ENCODE data around the gene CYP4F22. TPM values are rescaled to one million over a fixed set of nuclear protein-coding genes. Genes with fewer than 3 reads are reported as not detected.
"Not testable (repeated sequence)": the region's sequence is repeated elsewhere in the genome, so short reads cannot be mapped to it uniquely, and the experiment has no call there.

CYP4F22 gene
- total RNA-seq, 1 donor = not detected

DNA sequence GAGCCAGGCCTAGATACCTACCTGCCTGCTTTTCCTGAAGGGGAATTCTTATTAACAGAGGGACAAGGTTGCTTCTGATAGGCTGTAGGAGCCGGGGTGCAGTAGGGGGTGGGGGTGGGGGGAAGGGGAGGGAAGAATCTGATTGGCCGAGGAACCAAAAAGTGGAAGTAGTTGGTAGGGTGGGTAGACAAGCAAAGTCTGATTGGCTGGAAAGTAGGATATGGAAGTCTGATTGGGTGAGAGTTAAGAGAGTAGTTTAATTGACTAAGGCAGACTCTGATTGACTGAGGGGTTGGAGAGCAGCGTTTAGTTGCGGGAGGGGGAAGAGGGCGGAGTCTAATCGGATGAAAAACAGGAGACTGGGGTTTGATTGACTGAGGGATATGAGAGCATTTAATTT is 9.4 kb upstream of the CYP4F22 start:
- TF ChIP-seq, protein P1, sequence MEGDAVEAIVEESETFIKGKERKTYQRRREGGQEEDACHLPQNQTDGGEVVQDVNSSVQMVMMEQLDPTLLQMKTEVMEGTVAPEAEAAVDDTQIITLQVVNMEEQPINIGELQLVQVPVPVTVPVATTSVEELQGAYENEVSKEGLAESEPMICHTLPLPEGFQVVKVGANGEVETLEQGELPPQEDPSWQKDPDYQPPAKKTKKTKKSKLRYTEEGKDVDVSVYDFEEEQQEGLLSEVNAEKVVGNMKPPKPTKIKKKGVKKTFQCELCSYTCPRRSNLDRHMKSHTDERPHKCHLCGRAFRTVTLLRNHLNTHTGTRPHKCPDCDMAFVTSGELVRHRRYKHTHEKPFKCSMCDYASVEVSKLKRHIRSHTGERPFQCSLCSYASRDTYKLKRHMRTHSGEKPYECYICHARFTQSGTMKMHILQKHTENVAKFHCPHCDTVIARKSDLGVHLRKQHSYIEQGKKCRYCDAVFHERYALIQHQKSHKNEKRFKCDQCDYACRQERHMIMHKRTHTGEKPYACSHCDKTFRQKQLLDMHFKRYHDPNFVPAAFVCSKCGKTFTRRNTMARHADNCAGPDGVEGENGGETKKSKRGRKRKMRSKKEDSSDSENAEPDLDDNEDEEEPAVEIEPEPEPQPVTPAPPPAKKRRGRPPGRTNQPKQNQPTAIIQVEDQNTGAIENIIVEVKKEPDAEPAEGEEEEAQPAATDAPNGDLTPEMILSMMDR (IDR thresholded peaks at IDR 0.05; ENCODE audit: insufficient read depth, low read length) = no peak
- no peak for DNase-seq (ENCODE audit: low read depth)
- H3K4me3 ChIP-seq (ENCODE audit: low read depth, low read length) = no peak overlapping the region

DNA sequence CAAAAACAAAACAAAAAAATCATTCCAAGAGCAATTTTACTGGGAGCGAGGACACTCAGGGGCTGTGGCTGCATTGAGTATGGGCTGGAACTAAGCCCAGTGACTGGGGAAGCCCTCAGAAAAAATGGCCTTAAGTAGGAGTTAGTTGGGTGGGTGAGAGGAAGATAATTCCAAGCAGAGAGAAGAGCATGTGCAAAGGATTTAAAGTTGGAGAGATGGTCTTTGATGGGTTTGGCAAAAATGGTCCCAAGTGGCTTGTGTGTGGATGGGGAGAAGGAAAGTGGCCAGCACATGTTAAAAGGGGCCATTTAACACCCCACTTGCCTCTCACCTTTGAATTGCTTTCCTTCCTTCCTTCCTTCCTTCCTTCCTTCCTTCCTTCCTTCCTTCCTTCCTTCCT is 6.7 kb upstream of the CYP4F22 start:
- H3K4me3 ChIP-seq (ENCODE audit: low read depth, low read length) = no peak overlapping the region

DNA sequence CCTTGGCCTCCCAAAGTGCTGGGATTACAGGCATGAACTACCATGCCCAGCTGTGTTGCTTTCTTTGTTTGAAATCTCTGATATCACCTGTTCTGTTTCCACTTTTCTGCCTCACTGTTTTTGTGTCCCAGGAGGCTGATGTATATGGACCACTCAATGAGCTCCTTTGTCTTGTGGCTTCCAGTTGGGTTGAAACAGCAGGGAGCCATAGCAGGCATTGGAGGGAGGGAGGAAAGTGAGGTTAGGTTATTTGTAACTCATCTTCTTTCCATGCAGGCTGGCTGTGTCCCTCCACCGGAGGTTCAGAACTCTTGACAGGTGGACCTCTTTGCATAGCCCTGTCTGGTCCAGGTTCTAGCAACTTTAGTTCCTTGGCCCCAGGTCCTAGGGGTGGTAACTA is 6.1 kb upstream of the CYP4F22 start:
- H3K4me3 ChIP-seq (ENCODE audit: low read depth, low read length) = no peak overlapping the region
- TF ChIP-seq, protein P1 (IDR thresholded peaks at IDR 0.05; ENCODE audit: insufficient read depth, low read length) = no peak
- DNase-seq (ENCODE audit: low read depth) = no peak

More for the DNA sequence above, 6.7 kb upstream of the CYP4F22 start:
- TF ChIP-seq, protein P1 (IDR thresholded peaks at IDR 0.05; ENCODE audit: insufficient read depth, low read length) = no peak
- no peak for DNase-seq (ENCODE audit: low read depth)

DNA sequence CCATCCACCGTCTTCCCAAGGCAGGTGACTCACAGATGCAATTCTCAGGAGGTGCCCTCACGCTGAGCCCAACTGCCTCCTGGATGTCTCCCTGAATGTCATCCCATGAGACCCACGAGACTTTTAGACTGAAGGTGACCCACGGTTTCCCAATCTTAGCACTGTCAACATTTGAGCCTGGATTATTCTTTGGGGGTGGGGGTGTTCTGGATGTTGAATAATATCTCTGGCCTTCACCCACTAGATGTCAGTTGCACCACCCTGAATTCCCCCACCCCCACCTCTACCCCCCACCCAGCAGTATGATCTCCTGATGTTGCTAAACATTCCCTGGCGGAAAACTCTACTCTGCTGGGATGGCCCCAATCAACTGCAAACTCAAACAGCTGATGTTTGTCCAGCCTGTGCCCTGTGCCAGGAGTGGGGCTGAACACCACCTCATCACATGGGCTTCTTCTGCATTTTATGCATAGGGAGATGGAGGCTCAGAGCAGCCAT is 2.2 kb upstream of the CYP4F22 start:
- TF ChIP-seq, protein P1 (IDR thresholded peaks at IDR 0.05; ENCODE audit: insufficient read depth, low read length) = no peak
- DNase-seq (ENCODE audit: low read depth) = no peak

DNA sequence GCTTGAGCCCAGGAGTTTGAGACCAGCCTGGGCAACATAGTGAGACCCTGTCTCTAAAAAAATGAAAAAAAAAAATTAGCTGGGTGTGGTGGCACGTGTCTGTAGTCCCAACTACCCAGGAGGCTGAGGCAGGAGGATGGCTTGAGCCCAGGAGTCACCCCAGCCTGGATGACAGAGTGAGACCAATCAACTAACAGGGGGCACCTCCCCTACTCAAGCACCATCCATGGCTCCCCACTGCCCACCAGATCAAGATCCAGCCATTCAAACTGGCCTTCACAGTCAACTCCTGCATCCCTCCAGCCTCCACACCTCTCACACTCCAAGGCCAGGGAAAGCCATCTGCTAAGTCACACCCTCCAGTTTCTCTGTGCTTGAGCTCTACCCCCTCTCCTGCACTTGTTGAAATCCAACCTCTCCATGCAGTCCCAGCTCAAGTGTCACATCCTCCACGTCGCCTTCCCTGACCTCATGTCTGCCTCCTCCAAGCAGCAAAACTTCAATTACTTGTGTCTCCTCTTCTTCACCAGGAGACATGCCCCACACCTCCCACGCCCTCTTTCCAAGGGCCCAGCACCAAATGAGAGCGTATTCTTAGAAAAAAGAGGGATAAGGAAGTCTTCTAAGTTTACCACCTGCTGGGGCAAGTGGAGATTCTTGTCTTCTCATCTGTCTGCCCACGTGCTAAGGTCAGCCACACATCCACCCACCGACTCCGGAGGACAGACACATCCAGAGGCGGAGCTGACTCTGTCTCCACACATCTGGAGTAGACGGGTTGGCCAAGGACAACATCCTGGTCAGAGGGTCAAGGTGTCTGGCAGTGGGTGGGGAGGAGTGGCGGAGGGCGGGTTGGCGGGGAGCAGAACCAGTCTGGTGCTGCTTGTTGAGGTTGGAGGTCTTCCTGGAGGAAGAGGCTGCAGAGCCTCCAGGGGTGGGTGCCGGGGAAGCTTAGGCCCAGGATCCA is 974 bp upstream of the CYP4F22 start:
- no peak for DNase-seq (ENCODE audit: low read depth)
- TF ChIP-seq, protein P1 (IDR thresholded peaks at IDR 0.05; ENCODE audit: insufficient read depth, low read length) = no peak

More for the DNA sequence above, 2.2 kb upstream of the CYP4F22 start:
- H3K4me3 ChIP-seq (ENCODE audit: low read depth, low read length) = no peak overlapping the region

DNA sequence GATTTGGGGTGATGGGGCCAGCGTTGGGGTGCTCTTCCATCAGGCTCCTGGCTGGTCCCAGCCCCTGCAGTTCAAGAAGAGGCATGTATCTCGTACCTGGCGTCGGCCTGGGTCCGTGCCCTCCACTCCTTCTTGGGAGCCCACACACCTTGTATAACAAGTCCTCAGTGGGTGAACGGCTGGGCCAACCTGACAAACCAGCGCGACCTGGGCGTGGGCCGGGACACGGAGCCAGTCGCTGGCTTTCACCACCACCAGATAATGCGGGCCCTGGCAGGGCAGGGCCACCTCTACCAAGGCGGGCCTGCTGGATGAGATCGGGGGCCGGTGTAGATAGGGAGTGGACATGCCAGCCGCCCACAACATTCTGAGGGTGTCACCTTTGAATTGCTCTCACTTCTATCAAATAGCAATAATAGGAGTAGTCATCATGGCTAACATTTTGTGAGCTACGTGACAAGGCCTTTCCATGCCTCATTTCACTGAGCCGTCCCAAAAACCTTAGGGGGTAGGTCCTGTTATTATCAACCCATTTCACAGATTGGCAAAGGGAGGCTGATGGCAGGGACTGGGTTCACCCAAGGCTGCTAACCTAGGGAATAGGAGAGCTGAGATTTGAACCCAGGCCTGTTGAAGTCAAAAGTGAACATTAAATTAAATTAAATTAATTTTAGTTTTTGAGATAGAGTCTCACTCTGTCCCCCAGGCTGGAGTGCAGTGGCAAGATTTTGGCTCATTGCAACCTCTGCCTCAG is 3.5 kb downstream of the CYP4F22 start:
- DNase-seq (ENCODE audit: low read depth) = no peak
- TF ChIP-seq, protein P1 (IDR thresholded peaks at IDR 0.05; ENCODE audit: insufficient read depth, low read length) = no peak
- H3K4me3 ChIP-seq (ENCODE audit: low read depth, low read length) = no peak overlapping the region

More for the DNA sequence above, 974 bp upstream of the CYP4F22 start:
- no peak overlapping the region for H3K4me3 ChIP-seq (ENCODE audit: low read depth, low read length)

DNA sequence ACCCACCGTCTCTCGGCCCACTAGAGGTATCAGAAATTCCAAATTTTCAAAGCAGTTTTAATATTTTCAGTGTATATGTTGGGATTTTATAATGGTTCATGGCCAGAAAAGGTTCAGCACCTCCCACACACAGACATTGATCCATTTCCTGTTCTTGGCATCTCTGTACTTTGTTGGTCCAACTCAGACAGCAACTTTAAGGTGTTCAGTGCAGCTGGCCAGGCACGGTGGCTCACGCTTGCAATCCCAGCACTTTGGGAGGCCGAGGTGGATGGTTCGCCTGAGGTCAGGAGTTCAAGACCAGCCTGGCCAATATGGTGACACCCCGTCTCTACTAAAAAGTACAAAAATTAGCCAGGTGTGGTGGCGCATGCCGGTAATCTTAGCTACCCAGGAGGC is 6.9 kb downstream of the CYP4F22 start:
- not testable (repeated sequence) for H3K4me3 ChIP-seq (ENCODE audit: low read depth, low read length); DNase-seq (ENCODE audit: low read depth)
